Right cardiac atrium (tissue), 5 donors: ENCODE data around the gene CALY. TPM values are rescaled to one million over a fixed set of nuclear protein-coding genes. Genes with fewer than 3 reads are reported as not detected.
"Not testable (repeated sequence)": the region's sequence is repeated elsewhere in the genome, so short reads cannot be mapped to it uniquely, and the experiment has no call there.

Experiments used
- ATAC-seq, 2 donors: fragments of 200-7000 bp; cut with Tn5 transposase; one replicate each; pipeline versions ENCODE4 v1.8.0 to v1.9.1; 2020; ENCODE audit warnings: moderate library complexity in 2 of 2, mild to moderate bottlenecking in 1 of 2
- DNase-seq, 3 donors: peaks; one replicate each; pipeline ENCODE4 v3.0.0-alpha.2; 2020
- H3K27ac ChIP-seq: one replicate; pipeline ENCODE4 v1.5.1; 2013; ENCODE audit warnings: mild to moderate bottlenecking, low read length, control low read depth, moderate library complexity
- H3K27me3 ChIP-seq: one replicate; pipeline ENCODE4 v1.6.1; 2013; ENCODE audit not compliant: control insufficient read depth, insufficient read depth
- H3K4me1 ChIP-seq: one replicate; pipeline ENCODE4 v1.6.1; 2013; ENCODE audit warnings: low read length; ENCODE audit not compliant: control insufficient read depth, insufficient read depth
- H3K4me3 ChIP-seq: one replicate; pipeline ENCODE4 v1.5.1; 2013; ENCODE audit warnings: low read length, control low read depth
- H3K9me3 ChIP-seq: one replicate; pipeline ENCODE4 v1.6.1; 2013; ENCODE audit warnings: low read length; ENCODE audit not compliant: control insufficient read depth
- WGBS: extraction: QIAGEN DNeasy Blood & Tissue Kit; methylation state at CpG from one replicate; pipeline ENCODE4 v1.1.7; 2013; 5-methylcytosine and 5-hydroxymethylcytosine counted together
- intact Hi-C, 4 donors: fragments of 100-400 bp; cut with DNase I; formaldehyde crosslinking; loops; one replicate each; pipeline versions ENCODE4 v1.11.0 to v1.14.0; 2022 to 2023
- polyA plus RNA-seq: library from polyadenylated mRNA; stranded (reverse); fragments of 200-250 nt; gene quantifications from one replicate; pipeline ENCODE4 v1.2.3, GENCODE V29; 2013
- total RNA-seq, 4 donors: library from RNA; stranded (reverse); fragmentation: NEBNext Ultra II Directional; extraction: Animal tissue kit (Norgen Biotek cat#: 25700); gene quantifications; one replicate each; pipeline ENCODE4 v1.2.1, GENCODE V29; 2021
- donor health status: healthy with polysubstance abuse.
- donor health status: DM: no; HTN: yes; CAD: no.
- donor health status: DM: no; HTN: no; CAD: no.
- donor health status: DM: no; HTN: yes; CAD: no; lungs with severe emphysema.
- donor health status: DM: yes; HTN: yes; CAD: no.

Gene CALY
- total and polyA plus RNA-seq, 5 donors, result 0.18 TPM; not detected in 4

DNA sequence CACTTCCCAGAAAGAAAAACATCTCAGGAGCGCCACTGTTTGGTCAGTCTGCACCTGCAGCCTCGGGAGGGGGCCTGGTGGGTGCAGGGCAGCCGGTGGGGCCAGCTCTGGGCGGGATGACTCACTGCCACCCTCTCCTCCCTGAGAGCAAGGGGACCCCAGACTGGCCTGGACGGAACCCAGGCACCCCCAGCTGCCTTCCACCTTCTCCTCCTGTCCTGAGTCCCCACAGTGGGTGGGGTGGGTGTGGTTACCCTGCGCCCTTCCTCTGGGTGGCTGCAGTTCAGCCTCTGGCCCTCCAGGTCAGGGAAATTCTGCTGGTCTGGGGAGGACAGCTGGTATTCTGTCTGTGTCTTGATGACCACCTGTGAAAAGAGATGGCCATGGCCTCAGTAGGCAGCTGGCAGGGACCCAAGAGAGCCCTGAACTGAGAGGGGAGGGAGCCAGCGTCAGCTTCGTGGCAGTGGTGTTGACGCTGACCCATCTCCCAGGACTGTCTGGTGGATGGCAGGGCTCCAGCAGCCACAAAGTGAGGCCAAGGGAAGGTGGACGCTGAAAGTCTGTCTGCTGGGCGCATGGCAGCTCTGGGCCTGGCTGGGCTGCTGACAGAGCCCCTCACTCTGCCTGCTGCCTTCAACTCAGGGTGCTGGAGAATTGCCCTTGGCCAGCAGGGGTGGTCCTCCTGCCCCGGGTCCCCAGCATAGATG is 8.9 kb downstream of the CALY start:
- Histone ChIP-seq H3K4me1 (no peaks in the 10 kb centered on the region), H3K4me3 (no peak overlapping the region), H3K9me3 (no peaks in the 10 kb centered on the region), H3K27me3 (no peaks in the 10 kb centered on the region), H3K27ac (no peak overlapping the region)
- whole genome bisulfite sequencing, result 45% methylated on average over 12 of the region's 12 CpGs
- DNase-seq (peak in 2 of 3 donors; percentile 52 to 53), ATAC-seq (no peak)
- intact Hi-C loops, result loop anchor here in 1 of 4 donors (5.0 to 10.0 kb wide), 2 partner anchors 197 to 279 kb away; partner anchors contain the start of gene CYP2E1

DNA sequence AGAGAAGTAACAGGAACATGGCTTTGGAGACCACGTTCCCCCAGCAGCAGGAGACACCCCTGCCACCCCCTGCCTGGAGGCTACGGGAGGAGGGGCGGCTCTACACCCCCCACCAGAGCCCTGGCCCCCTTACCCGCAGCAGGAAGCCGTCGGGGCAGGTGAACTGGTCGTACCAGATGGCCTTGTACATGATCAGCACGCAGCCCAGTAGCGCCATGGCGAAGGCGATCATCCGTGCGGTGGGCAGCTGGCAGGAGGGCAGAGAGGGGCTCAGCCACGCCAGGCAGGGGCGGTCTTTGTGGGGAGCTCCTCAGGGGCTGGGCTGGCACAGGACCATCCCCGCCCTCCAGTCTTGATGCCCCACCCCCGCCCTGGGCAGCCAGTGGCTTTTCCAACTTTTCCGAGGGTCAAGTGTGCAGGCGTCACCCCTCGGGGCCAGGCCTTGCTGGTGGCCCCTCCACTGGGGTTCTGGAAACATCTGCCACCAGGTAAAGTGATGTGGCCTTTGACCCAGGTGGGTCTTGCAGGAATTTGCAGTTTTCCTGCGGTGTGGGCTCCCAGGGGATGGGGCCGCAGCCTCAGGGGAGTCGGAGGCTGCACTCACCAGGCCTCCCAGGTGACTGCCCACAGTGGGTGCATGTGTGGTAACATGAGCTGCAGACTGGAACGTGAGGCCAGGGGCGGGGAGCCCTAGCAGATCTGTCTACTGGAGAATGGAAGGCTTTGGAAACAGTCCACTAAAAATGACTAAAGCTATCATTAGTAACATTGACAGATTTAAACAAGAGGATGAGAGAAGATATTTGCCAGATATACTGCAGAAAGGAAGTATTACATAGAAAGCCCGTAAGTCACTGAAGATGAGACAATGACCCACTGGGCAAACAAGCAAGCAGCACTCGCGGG is 9.7 kb downstream of the CALY start:
- DNase-seq (peak in 2 of 3 donors; percentile 33 to 50), ATAC-seq (no peak)
- 27% methylated on average over 28 of the region's 28 CpGs for WGBS
- intact Hi-C loops, result loop anchor here in 1 of 4 donors (5.0 to 10.0 kb wide), 2 partner anchors 198 to 280 kb away; partner anchors contain the start of gene CYP2E1
- no peak overlapping the region for H3K27ac ChIP-seq
- H3K27me3 ChIP-seq, result no peaks in the 10 kb centered on the region
- H3K4me3 ChIP-seq, result no peak overlapping the region
- H3K4me1 ChIP-seq, result no peaks in the 10 kb centered on the region
- H3K9me3 ChIP-seq, result no peaks in the 10 kb centered on the region

DNA sequence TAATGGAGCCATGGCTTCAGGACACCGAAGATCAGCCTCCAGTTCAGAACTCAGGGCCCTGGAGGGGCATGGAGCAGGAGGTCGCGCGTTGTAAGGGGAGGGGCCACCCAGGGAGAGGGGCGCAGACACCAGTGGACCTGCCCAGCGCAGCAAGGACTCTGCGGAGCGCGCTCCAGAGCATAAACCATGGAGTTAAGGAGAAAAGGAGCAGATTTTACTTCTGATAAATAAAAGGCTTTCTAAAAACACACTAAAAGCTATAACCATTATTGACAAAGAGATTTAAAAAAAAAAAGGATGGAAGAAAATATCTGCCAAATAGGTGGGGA is 10.5 kb downstream of the CALY start:
- H3K9me3 ChIP-seq, result no peaks in the 10 kb centered on the region
- intact Hi-C loops, result loop anchor here in 1 of 4 donors (5.0 to 10.0 kb wide), 2 partner anchors 199 to 281 kb away; partner anchors contain the start of gene CYP2E1
- DNase-seq, result no peak
- H3K4me1 ChIP-seq, result no peaks in the 10 kb centered on the region
- no peaks in the 10 kb centered on the region for H3K27me3 ChIP-seq
- peak overlapping the region; percentile 40 for H3K4me3 ChIP-seq
- H3K27ac ChIP-seq, result no peak overlapping the region
- ATAC-seq, result no peak
- 29% methylated on average over 9 of the region's 9 CpGs for WGBS

DNA sequence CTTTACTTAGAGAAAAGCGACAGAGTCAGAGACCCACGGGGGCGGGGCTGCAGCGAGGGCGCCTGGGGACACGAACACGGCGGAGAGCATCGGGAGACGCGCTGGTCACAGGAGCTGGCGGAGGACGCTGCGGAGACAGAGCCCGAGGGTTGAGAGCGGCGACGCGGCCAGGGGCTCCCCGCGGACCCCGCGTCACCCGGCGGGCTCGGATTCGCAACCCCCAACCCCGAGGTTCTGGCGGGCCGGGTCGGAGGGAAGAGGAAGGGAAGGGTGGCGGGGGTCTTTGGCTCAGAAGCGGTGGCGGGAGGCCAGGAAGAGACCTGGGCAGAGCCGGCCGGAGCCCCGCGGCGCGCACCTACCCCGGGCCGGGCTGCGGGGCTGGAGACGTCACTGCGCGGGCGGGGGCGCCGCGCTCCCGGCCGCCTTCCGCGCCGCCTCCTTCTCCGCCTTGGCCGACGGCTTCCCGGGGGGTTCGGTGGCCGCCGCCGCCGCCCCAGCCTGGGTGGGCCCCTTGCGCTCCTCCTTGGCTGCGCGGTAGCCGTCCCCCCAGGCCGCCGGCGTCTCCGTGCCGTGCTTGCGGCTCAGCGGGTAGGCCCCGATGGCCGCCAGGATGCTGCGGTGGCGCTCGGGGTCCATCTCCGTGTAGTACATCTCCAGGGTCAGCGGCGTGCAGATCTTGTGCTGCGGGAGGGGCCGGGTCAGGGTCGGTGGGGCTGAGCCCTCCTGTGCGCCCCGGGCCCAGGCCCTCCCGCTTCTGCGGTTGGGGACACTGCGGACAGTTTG is 11.1 kb downstream of the CALY start:
- intact Hi-C loops, result loop anchor here in 1 of 4 donors (5.0 to 10.0 kb wide), 2 partner anchors 199 to 282 kb away; partner anchors contain the start of gene CYP2E1
- Histone ChIP-seq H3K9me3 (no peaks in the 10 kb centered on the region), H3K4me1 (no peaks in the 10 kb centered on the region), H3K27me3 (no peaks in the 10 kb centered on the region), H3K27ac (no peak overlapping the region), H3K4me3 (peak overlapping the region; percentile 40)
- ATAC-seq (peak in 1 of 2 donors; percentile 16), DNase-seq (peak in 2 of 3 donors; percentile 50 to 59)
- 1% methylated on average over 91 of the region's 91 CpGs for WGBS

GRCh38 chr10:133324857-133325260 is 11.8 kb downstream of the CALY start:
- Histone ChIP-seq H3K9me3 (no peaks in the 10 kb centered on the region), H3K27ac (no peak overlapping the region), H3K4me3 (no peak overlapping the region), H3K4me1 (no peaks in the 10 kb centered on the region), H3K27me3 (no peaks in the 10 kb centered on the region)
- ATAC-seq (peak in 1 of 2 donors; percentile 8), DNase-seq (peak in 1 of 3 donors; percentile 63)
- intact Hi-C loops, result loop anchor here in 1 of 4 donors (5.0 to 10.0 kb wide), 2 partner anchors 200 to 282 kb away; partner anchors contain the start of gene CYP2E1
- 20% methylated on average over 20 of the region's 20 CpGs for WGBS

DNA sequence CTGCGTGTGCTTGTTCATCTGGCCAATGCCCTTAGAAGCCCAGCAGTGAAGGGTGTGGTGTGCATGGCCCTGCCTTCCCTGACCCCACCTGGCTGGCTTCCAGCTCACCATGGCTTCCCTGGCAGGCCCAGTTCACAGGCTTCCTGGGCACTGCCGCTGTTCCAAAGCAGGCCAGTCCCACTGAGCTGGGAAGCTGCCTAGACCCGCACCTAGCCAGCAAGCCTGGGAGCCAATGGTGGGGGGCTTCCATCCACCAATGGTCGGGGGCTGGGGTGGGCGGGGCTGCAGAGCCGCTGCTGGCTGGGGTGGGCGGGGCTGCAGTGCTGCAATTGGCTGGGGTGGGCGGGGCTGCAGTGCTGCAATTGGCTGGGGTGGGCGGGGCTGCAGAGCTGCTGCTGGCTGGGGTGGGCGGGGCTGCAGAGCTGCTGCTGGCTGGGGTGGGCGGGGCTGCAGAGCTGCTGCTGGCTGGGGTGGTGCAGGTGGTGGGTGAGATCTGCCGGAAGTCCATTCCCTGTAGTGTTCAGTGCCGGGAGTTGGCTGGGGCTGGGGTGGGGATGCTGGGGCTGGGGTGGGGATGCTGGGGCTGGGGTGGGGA is 12.4 kb downstream of the CALY start:
- DNase-seq, result peak; percentile 58 to 78 (median 72)
- no peaks in the 10 kb centered on the region for H3K9me3 ChIP-seq
- WGBS, result 7% methylated on average over 13 of the region's 13 CpGs
- intact Hi-C loops, result loop anchor here in 1 of 4 donors (10.0 kb wide), 1 partner anchor 201 kb away; the partner anchor contains the start of gene CYP2E1
- ATAC-seq, result peak; percentile 48 to 62
- no peak overlapping the region for H3K27ac ChIP-seq
- no peaks in the 10 kb centered on the region for H3K27me3 ChIP-seq
- H3K4me1 ChIP-seq, result no peaks in the 10 kb centered on the region
- H3K4me3 ChIP-seq, result no peak overlapping the region

GRCh38 chr10:133322064-133322709 is 14.5 kb downstream of the CALY start:
- peak in 1 of 3 donors; percentile 17 for DNase-seq
- H3K27ac ChIP-seq, ATAC-seq, H3K4me1 ChIP-seq, H3K27me3 ChIP-seq, H3K9me3 ChIP-seq, H3K4me3 ChIP-seq: not testable (repeated sequence)
- 74% methylated on average over 12 of the region's 14 CpGs for WGBS
- intact Hi-C loops, result loop anchor here in 1 of 4 donors (10.0 kb wide), 1 partner anchor 203 kb away; the partner anchor contains the start of gene CYP2E1

- not testable (repeated sequence) for H3K4me1 ChIP-seq, H3K9me3 ChIP-seq, H3K27me3 ChIP-seq, H3K4me3 ChIP-seq, ATAC-seq, H3K27ac ChIP-seq
- 93% methylated on average over 6 of the region's 6 CpGs for WGBS
- intact Hi-C loops, result loop anchor here in 1 of 4 donors (10.0 kb wide), 1 partner anchor 204 kb away; the partner anchor contains the start of gene CYP2E1
- peak in 1 of 3 donors; percentile 13 for DNase-seq
These were observed 15.8 kb downstream of the CALY start for GRCh38 chr10:133320852-133321422.

- DNase-seq (peak in 2 of 3 donors; percentile 78 to 83), ATAC-seq (peak; percentile 87 to 88)
- intact Hi-C loops, result no loop called here
- Histone ChIP-seq H3K4me1 (no peaks in the 10 kb centered on the region), H3K27me3 (no peaks in the 10 kb centered on the region), H3K27ac (no peak overlapping the region), H3K4me3 (no peak overlapping the region), H3K9me3 (no peaks in the 10 kb centered on the region)
- 10% methylated on average over 51 of the region's 51 CpGs for whole genome bisulfite sequencing
These were observed 18.1 kb downstream of the CALY start for GRCh38 chr10:133318494-133319127.
